HG03520 (cell line): ENCODE results near the gene TCERG1L.

Experiments
- ATAC-seq: cut with Tn5 transposase; IDR thresholded peaks from one replicate; pipeline ENCODE4 v1.9.1; 2021; ENCODE audit warnings: mild to moderate bottlenecking, moderate library complexity; ENCODE audit not compliant: unreplicated experiment

The TCERG1L gene

GRCh38 chr10:131231323-131231964, 80.1 kb downstream of the TCERG1L start:
- no peak for ATAC-seq

DNA sequence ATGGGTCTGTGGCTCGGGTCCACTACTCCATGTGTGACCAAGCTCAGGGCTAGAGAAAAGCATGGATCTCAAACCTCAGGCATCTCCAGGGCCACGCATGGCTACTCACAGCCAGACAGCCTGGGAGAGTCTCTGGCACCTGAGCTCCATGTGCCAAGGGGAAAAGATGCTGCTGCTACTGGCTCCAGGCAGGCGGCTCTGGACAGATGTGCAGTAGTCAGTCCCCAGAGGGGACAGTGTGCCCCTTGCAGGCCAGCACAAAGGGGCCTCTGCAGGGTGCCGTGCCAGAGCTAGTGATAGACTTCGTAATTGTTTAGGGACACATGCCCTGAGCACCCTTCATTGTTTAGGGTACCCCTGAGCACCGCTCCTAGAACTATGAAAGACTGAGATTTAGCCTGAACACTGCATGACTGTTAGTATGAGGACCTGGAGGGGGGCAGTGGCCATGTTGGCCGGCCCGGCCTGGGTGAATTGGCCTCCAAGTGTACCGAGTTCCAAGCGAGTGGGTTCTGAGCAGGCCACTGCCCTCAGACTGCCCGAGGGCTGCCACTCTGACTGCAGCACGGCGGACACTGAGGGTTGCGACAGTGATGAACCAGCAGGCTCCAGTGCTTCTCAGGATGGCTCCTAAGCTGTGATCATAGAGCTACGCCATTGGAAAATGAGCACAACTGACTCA, 80.7 kb downstream of the TCERG1L start:
- ATAC-seq, result no peak

DNA sequence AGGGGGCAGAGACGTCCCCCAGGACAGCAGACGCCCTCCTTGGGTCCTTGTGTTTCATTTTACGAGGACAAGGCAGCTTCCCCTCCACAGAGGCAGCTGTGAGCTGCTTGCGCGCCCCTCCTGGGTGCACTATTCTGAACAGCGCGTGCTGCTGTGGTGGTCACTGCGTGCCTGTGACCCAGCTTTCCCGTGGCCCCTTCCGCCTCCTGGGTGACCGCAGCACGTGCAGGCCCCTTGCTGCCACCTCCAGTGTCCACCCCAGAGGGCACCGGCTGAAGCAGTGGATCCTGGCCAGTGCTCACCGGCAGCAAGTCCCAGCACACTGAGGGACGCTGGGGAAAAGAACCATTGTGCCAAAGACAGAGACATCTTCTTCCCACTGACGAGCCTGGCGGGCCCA, 81.4 kb downstream of the TCERG1L start:
- ATAC-seq, result no peak

DNA sequence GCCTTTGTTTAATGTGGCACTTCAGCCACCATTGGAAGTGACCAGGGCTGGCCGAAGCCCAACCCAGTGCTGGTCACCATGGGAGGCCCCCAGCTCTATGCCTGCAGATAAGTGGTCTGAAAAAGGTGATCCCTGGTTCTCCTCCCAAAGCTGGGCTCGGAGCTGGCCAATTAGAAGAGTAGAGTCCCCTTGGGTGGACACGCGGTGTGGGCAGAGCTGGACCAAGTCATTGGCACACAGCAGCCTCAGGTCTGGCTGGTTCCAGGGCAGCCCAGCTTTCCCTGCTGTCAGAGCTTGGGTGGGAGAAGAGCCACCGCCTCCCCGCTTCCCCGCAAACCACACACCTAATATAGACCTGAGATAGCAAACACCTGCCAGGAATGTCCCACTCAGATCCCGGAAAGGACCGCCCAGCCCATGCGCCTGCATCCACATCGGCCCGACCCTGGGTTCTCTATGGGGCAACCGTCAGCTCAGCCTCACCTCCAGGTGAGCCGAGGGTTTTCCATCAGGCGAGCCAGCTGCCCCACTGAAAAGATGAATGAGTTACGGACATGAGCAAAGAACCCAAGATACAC, 84.3 kb downstream of the TCERG1L start:
- no peak for ATAC-seq

DNA sequence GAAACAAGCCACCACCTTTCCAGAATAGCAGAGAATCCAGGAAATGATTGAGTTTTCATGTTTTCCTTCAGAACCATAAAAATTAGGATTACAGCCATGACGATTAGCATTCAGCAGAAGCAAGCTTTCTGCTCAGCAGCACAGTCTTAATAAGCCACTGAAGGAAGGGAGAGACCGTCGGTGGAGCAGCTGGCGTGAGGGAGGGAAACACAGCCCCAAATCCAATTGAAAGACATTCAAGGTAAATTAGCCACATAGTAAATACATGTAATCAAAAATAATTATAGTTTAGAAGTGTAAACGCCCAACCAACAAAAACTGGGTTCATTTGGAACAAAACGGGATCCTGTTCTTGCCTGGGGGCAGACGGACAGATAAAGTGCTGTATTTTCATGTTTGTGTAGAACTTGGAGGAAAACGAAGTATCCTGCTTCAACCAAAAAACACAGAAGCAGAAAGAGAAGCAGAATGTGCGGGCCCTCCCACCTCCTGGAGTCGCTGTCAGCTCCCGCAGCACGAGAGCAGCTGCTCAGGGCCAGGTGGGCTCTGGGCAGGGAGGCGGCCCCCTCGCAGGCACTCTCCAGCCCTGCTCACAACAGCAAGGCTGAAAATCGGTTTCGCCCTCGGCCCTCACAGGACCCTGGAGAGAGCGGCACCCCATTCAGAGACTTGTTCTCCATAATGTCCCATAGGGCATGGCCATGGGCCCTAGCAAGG, 84.9 kb downstream of the TCERG1L start:
- no peak for ATAC-seq

DNA sequence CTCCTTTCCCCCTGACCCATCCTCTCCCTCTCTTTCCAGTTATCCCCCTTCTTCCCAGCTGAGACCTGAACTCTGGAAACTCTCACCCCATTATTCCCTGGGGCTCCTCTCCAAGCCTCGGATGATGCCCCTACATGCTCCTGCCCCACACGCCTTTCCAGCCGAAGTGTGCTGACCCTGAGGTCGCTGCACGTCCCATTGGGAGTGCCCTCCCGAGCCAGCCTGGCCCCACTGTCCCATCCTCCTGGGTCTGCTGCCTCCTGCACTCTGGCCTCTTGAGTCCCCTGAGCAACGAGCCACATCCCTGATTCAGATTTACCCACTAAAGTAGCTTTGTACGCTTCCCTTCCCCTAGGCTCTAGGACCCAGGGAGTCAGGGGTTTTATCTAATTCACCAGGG, 87.4 kb downstream of the TCERG1L start:
- no peak for ATAC-seq

- ATAC-seq, result no peak
Observed at GRCh38 chr10:131223422-131223821, 88.1 kb downstream of the TCERG1L start.

DNA sequence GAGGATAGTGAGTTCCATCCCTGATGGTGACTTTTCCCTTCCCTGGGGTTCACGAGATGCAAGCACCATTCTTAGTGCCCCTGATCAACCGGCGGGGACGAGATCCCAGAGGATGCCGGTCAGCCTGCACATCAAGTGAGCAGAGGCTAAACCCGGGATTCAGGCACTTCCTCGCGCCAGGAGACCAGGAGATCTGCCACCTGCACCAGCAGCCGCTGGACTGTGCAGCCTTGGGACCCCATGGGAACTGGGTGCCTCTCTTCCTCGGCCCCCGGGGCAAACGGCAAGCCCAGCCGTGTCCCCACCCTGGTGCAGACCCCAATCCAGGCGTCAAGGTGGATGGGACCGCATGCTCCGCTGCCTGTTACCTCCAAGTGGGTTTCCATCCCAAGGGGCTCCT, 88.5 kb downstream of the TCERG1L start:
- ATAC-seq, result no peak

DNA sequence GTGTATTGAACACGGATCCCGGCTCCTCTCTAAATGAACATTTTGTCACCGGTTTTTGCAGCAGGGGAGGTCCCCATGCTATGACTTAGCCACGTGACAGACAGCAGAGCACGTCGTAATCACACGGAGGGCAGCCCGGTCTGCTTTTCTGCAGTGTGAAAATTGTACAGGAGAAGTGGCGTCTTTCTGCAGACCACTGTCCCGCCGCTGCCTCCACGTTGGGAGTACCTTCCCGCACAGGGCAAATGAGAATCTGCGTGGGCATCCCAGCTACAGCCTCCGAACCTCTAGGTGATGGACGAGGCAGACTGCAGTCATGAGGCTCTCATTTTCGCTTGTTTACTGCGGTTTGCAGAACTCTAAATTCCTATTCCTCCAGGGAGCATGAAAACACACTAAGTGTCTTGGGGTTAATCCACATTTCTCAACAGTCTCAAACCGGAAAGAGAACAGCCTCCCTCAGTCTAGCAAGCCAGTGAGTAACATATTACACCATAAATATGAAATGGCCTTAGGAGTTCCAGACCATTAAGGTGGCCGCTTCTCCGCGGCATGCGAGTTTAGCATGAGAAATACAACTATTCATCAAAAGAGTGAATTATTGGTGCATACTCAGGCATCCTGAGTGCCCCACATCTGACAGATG, 89.8 kb downstream of the TCERG1L start:
- no peak for ATAC-seq

GRCh38 chr10:131220601-131221171, 90.8 kb downstream of the TCERG1L start:
- ATAC-seq, result no peak

- no peak for ATAC-seq
Observed at GRCh38 chr10:131219955-131220489, 91.5 kb downstream of the TCERG1L start.

- no peak for ATAC-seq
Observed at GRCh38 chr10:131219584-131219886, 92.0 kb downstream of the TCERG1L start.

- no peak for ATAC-seq
Observed at GRCh38 chr10:131218811-131219583, 92.5 kb downstream of the TCERG1L start.

DNA sequence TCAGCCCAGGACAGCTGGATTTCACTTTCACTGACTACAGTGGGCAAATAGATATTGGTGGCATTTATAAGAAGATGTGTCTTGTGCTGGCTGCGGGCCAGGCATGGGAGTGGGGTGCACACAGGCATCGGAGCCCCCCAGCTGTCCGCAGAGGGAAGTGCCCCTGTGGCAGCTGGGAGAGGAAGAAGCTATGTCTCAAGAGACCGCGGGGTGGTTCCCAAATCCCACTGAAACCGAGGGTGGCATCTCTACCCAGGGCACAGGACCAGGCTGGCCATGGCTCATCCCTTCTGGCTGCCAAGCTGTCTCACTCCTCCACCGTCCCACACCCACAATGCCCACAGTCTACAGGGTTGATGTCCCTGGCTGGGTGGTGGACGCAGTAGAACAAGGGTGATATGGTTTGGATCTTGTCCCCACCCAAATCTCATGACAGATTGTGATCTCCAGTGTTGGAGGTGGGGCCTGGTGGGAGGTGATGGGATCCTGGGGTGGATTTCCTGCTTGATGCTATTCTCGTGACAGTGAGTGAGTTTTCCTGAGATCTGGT, 94.8 kb downstream of the TCERG1L start:
- ATAC-seq, result no peak

DNA sequence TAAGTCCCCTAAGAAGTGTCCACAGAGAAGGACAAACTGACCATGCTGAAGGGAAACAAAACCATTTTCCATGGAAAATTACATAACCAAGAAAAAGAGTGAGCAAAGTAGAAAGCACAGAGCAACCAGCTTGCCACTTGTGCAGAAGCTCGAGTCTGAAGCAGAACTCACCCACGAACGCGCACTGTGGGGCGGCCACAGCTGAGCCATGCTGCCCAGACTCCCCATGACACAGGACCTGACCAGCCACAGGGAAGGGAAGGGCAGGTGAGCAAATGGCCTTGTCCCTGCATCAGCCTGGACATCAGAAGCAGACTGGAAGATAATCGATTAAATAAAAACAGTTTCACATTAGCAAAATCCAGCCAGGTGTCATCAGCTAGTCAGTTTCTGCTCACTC, 95.7 kb downstream of the TCERG1L start:
- ATAC-seq, result no peak

DNA sequence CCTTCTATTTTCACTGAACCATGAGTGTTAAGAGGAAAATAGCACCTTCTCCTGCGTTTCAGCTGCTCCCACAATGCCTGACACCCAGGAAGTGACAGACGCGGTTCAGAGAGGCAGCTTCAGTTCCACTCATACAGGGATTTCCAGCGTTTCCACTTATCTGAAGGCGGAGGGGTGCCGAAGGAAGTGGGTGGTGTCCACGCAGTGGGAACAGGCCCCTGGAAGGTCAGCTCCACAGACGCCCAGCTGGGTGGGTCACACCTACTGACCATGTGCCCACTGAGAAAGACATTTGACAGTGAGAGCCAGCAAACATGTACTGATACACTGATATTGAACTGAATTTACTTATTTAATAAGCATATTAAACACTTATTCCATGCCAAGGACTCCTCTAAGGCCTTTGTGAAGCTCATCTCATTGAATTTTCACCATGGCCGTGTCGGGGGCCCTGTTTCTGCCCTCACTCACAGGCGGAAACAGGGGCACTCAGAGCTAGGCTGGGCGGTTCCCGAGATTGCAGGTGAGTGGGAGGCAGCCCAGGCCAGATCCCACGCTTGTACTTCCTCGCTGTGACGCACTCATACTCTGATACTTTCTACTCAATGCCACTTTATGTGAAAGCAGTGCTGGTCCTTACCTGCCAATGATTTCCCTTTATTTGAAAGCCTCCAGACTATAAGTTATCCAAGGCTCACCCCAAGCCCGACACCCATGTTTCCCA, 96.8 kb downstream of the TCERG1L start:
- ATAC-seq, result no peak

DNA sequence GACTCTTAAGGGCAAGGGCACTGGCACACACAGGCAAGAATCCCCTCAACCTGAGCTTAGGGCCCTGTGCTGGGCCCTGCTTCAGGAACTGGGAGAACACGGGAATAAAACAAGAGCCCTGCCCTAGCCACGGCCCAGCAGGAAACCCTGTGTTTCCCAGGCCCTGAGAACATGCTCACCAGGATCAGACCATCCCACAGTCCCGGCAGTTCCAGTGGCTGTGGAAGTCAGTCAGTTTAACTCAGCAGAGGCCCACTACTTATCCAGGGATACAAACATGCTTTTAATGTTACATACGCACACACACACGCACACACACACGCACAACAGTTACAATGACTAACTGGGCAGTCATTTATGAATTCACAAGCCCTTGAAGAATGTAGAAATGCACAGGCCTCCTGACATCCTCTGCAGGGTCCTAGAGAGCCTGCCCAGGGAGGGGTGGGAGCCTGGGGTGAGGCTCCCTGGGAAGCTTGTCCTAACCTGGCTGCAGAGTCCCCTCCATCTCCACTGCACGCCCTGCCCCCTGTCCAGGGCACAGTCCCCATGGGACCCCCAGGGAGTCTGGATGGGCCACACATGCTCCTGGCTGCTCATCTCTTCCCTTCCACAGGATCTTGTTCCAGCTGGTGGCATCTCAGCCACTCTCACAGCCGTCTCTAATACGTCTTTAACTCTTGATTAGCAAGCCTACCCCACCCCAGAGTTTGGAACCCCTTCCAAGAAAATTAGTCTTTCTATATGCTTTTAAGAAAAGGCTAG, 97.6 kb downstream of the TCERG1L start:
- no peak for ATAC-seq

- no peak for ATAC-seq
Observed at GRCh38 chr10:131212763-131213325, 98.7 kb downstream of the TCERG1L start.
